ENCODE data around the gene PTPRG. TPM values are rescaled to one million over a fixed set of nuclear protein-coding genes. Genes with fewer than 3 reads are reported as not detected.

The PTPRG gene
- total and polyA plus RNA-seq, 11 donors: 8.0 to 48.5 (median 35.4) TPM

GRCh38 chr3:61964566-61964965, 403.2 kb downstream of the PTPRG start:
- intact Hi-C loops (cut with DNase I): no loop called here
- H3K4me3 ChIP-seq: no peak overlapping the region
- 79 to 94% (median 88%) methylated on average over 8 of the region's 8 CpGs for WGBS, 4 donors
- TF ChIP-seq POLR2A (IDR thresholded peaks at IDR 0.05): no peak
- TF ChIP-seq CTCF (IDR thresholded peaks at IDR 0.05): no peak
- H3K9me3 ChIP-seq: no peaks in the 10 kb centered on the region
- no peak for DNase-seq
- no peaks in the 10 kb centered on the region for H3K36me3 ChIP-seq
- peak in 1 of 4 donors; percentile 27 for ATAC-seq
- H3K4me1 ChIP-seq: peaks cover 0 to 20% (median 0%) of the 10 kb centered on the region in 12 donors
- no peaks in the 10 kb centered on the region for H3K27me3 ChIP-seq
- no peak overlapping the region for H3K27ac ChIP-seq

- no peaks in the 10 kb centered on the region for H3K9me3 ChIP-seq
- TF ChIP-seq POLR2A (IDR thresholded peaks at IDR 0.05): no peak
- DNase-seq (no peak), ATAC-seq (no peak)
- no peaks in the 10 kb centered on the region for H3K36me3 ChIP-seq
- H3K27ac ChIP-seq: no peak overlapping the region
- WGBS, 4 donors: 93 to 98% (median 96%) methylated on average over 2 of the region's 2 CpGs
- H3K4me1 ChIP-seq: peaks cover 0 to 15% (median 0%) of the 10 kb centered on the region in 12 donors
- H3K4me3 ChIP-seq: no peak overlapping the region
- H3K27me3 ChIP-seq: no peaks in the 10 kb centered on the region
- intact Hi-C loops (cut with DNase I): no loop called here
Measured at GRCh38 chr3:61965770-61966131, 404.4 kb downstream of the PTPRG start.

GRCh38 chr3:61966200-61966599, 404.8 kb downstream of the PTPRG start:
- no peak for ATAC-seq
- H3K4me1 ChIP-seq: peaks cover 0 to 12% (median 0%) of the 10 kb centered on the region in 12 donors
- 68 to 94% (median 77%) methylated on average over 2 of the region's 2 CpGs for WGBS, 4 donors
- H3K4me3 ChIP-seq: no peak overlapping the region
- H3K27ac ChIP-seq: no peak overlapping the region
- intact Hi-C loops (cut with DNase I): no loop called here
- no peaks in the 10 kb centered on the region for H3K9me3 ChIP-seq
- TF ChIP-seq POLR2A (IDR thresholded peaks at IDR 0.05) (no peak), CTCF (IDR thresholded peaks at IDR 0.05) (no peak)
- H3K36me3 ChIP-seq: no peaks in the 10 kb centered on the region
- no peaks in the 10 kb centered on the region for H3K27me3 ChIP-seq
- no peak for DNase-seq

- no peaks in the 10 kb centered on the region for H3K27me3 ChIP-seq
- DNase-seq (no peak), ATAC-seq (no peak)
- no peaks in the 10 kb centered on the region for H3K9me3 ChIP-seq
- no peak overlapping the region for H3K4me3 ChIP-seq
- intact Hi-C loops (cut with DNase I): no loop called here
- no peak overlapping the region for H3K27ac ChIP-seq
- H3K36me3 ChIP-seq: no peaks in the 10 kb centered on the region
- 85 to 96% (median 92%) methylated on average over 2 of the region's 2 CpGs for WGBS, 4 donors
- TF ChIP-seq POLR2A (IDR thresholded peaks at IDR 0.05) (no peak), CTCF (IDR thresholded peaks at IDR 0.05) (no peak)
- peaks cover 0 to 6% (median 0%) of the 10 kb centered on the region in 12 donors for H3K4me1 ChIP-seq
Measured at GRCh38 chr3:61967019-61967418, 405.6 kb downstream of the PTPRG start.

GRCh38 chr3:61967937-61968336, 406.6 kb downstream of the PTPRG start:
- Histone ChIP-seq H3K36me3 (no peaks in the 10 kb centered on the region), H3K9me3 (no peaks in the 10 kb centered on the region), H3K4me1 (peaks cover 0 to 6% (median 0%) of the 10 kb centered on the region in 12 donors), H3K4me3 (no peak overlapping the region), H3K27ac (no peak overlapping the region), H3K27me3 (no peaks in the 10 kb centered on the region)
- intact Hi-C loops (cut with DNase I): no loop called here
- ATAC-seq (no peak), DNase-seq (no peak)
- 72 to 97% (median 75%) methylated on average over 2 of the region's 2 CpGs for WGBS, 4 donors
- no peak for TF ChIP-seq CTCF (IDR thresholded peaks at IDR 0.05)
- TF ChIP-seq POLR2A (IDR thresholded peaks at IDR 0.05): no peak
